T-helper 22 cell (primary cell): Measurements from ENCODE around the gene POU6F2.
"Not testable (repeated sequence)": the region's sequence is repeated elsewhere in the genome, so short reads cannot be mapped to it uniquely, and the experiment has no call there.

ENCODE experiments used
- DNase-seq: peaks from one replicate; pipeline ENCODE4 v3.0.0-alpha.2; 2020; ENCODE audit warnings: low read depth

Gene POU6F2

DNA sequence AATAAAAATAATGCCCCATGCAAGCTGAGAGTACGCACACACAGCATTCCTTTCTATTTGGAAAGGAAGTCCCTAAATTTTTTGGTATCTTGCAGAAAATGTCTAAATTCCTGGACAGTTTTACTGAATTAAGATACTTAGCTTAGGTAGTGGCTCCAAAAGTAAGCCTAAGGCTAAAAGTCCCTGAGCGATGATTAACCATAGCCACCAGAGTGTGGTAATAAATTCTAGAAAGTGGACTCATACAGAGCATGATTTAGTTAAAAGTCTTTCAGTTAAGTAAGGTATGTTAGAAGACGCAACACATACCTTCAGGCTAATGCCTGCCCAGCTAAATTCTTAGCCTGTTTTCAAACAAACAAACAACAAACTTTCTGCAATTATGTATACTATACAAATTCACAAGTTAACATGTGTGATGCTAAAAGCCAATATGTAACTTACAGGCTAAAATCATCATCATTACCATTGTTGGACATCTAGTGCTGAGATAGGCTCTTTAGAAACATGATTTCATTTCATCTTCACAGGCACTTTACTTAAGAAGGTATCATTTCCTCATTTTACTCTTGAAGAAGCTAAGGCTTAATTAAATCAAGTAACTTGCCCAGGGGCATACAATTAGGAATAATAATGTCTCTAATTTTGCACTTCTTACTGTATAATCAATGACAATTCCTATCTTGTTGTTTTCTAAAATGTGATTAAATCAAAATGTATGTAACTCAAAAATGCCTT lies 327.1 kb downstream of the POU6F2 start:
- no peak for DNase-seq

DNA sequence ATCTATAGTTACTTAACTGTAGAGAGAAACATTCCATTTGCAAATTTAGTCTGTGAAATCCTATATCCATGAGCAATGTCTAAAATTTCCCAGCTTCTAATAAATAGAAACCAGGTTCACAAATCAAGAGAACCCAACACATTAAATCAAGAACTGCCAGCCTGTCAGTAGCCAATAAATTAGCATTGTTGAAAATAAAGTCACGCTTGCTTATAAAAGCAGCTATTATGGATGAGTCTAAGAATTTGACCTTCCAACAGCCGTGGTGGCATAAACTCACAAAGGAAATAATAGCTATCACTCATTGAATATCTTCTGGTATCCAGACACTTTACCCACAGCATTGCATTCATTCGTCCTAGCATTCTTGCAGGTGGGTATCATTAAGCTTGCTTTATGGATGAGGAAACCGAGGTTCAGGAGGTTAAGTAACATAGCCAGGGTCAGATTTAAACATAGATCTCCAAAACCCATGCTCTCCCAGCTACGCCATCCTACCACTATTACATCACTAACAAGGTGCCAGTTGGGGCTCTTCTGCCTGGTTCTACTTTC lies 328.4 kb downstream of the POU6F2 start:
- DNase-seq = no peak

DNA sequence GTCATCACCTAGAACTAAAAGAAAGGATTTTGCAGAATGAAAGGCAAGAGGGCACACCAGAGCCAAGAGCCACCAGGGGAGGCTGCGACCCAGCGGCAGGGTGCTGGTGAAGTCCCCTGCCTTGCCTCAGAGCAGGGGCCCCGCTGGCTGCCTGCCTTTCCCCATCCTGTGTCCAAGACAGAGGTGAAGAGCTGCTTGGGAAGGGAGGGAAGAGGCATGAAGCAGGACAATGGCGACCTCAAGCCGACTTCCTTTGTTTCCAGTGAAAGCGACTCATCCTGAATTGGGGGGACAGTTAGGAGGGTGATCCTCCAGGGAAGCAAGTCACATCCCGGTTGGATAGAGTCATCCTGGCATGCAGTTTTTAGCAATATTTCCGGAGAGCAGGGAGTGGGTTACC lies 333.0 kb downstream of the POU6F2 start:
- DNase-seq = no peak

DNA sequence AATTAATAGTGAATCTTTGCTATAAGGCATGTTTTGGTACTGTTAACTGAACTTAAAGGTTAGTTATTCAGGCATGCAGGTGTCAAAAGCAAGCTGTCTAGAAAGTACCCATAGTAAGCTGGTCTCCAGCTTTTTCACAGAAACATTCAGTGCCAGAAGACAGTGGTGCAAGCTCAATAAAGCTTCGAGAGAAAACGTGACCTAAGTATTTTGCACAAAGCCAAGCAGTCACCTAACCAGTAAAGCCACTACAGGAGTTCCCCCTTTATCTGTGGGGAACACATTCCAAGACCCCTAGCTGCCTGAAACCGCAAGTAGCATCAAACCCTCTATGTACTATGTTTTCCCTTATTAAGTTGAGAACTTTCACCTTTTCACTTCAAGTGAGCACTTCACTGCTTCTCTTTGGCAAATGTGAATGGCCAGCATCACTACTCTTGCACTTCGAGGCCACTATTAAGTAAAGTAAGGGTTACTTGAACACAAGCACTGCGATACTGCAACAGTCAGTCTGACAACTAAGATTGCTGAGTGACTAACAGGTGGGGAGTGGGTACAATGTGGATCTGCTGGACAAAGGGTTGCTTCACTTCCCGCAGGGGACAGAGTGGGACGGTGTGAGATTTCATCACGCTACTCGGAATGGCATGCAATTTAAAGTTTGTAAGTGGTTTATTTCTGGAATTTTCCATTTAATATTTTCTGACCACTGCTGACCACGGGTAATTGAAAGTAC lies 334.7 kb downstream of the POU6F2 start:
- DNase-seq = no peak

DNA sequence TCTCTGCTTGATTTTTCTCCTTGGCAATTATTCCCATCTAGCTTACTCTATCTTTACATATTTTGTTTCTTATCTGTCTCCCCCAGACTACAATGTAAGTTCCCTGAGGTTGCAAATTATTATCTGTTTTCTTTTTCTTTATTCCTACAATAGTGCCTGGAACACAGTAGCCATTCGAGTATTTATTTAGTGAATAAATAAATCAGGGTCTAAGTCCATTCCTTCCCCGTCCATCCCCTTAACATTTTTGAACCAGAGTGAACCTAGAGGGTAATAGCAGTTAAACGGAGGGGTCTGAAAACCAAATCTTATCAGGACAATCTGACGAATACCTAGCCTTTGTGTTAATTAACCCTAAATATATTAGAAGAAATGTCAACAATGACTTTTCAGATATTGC lies 335.7 kb downstream of the POU6F2 start:
- DNase-seq = no peak

DNA sequence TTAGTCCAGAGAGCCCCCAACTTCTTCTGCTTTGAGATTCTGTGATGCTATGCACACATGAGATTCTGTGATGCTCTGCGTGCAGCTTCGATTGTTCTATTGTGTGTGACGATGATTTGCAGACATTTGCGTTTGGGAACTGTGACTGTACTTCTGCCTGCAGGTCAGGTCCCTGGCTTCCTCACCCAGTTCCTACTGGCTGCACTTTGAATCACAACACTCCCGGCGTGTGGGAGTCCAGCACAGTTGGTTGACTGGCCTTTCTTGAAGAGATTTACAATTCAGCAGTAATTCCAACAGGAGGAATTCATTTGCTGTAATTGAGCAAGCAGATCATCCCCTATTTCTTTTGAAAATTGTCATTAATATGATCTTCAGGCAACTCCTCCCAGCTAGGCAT lies 336.3 kb downstream of the POU6F2 start:
- no peak for DNase-seq

DNA sequence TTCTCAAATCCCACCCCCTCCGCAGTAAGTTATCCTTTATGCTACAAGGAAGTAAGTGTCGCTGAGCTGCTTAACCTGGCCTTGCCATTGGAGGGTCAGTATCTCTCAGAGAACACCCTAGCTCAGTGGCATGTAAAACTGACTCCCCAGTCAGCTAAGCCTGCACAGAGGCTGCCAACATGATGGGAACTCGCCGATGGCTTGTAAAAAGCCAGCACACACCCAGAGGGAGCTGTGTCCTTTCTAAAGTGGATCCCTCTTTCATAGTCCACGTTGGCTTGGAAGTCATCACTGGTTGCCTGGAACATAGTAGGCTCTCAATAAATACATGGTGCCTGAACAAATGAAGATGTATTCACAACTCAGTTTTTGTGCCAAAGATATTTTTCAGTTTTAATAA lies 339.4 kb downstream of the POU6F2 start:
- DNase-seq = no peak

DNA sequence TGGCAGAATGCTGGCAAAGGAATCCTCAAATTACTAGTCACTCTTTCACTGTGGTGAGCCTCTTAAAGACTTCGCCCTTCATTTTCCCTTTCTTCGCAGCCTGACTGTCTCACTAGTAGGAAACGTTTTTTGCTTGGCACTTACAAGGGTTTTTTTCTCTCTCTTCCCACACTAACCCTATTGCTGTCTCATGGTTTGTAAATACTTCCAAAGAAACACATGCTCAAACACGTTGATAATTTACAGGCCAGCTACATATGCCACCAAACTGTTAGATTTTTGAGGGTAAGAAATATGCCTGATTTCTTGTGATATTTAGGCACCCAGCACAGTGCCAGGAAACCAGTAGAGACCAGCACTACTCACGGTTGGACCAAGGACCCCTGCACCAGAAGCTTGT lies 340.2 kb downstream of the POU6F2 start:
- DNase-seq = no peak

DNA sequence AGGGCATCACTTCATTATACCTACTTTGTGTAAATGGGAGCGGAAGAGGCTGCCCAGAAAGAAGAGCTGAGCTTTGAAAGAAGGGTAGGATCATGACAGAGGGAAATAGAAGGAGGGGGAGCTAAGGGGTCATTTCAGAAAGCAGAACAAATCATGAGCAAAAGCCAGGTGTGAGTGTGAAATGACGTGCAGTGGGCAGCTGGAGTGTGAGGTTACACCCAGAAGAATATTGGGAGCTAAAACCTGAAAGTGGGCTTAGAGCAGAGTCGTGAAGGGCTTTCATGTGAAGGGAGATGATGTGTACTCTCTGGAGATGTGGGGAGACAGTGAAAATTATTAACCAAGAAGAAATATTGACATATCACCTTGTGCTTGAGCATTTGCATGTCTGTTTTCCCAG lies 343.5 kb downstream of the POU6F2 start:
- no peak for DNase-seq

DNA sequence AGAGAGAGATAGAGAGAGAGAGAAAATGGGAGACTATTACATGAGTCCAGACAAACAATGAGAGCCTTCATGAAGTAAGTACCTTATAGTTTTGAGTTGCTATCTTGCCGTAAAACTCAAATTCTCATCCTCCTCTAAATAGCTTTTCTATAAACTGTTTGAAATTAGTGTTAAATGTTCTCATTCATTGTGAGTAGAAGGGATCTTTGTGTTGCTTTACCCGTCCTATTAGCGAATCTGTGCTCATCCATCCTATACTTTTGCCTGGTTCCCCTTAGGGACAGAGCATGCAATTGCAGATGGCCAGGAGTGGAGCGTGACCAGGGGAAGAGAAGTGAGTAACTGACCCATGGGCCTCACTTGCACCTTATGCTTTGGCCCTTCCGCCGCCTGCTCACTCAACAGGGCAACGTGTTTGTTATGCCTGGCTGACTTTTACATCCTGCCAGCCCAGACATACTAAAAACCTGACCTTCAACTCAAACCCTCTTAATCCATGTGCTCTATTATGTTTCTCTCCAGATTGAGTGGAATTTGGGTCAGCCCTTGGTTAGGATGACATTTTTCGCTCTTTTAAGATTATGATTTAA lies 344.3 kb downstream of the POU6F2 start:
- DNase-seq = no peak

DNA sequence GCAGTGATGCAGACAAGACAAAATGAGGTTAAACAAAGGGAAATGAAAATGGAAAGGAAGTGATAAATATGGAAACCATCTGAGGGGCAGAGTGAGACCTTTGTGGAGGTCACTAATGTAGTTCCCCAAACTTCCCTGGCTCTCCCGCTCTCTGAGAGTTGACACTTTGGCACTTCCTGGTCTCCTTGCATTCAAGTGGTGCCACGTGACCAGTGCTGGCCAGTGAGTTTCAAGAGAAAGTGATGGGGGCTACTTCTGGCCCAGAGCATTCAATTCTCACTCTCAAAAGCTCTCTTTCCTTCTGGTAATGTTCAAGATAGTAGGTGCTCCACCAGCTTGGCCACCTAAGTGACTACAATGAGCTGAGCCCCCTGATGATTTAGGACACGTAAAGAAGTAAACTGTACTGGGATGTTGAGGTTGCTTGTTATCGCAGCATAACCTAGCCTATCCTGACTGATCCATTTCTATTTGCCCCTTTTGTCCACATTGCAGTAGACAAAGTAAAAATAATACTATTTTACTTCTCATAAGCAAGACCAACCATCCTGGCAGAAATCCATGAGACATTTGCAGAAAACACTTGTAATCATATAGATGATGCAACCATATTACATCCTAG lies 346.5 kb downstream of the POU6F2 start:
- DNase-seq = no peak

DNA sequence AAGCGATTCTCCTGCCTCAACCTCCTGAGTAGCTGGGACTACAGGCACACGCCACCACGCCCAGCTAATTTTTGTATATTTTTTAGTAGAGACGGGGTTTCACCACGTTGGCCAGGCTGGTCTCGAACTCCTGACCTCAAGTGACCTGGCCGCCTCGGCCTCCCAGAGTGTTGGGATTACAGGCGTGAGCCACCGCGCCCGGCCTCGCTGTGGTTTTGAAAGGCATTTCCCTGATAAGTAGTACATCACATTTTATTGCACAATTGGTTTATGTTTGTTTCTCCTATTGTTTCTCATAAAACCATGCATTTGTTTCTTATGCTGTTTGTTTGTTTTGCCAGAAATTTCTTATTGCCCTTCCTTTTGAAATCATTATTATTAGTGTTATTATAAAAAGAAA lies 353.9 kb downstream of the POU6F2 start:
- not testable (repeated sequence) for DNase-seq

DNA sequence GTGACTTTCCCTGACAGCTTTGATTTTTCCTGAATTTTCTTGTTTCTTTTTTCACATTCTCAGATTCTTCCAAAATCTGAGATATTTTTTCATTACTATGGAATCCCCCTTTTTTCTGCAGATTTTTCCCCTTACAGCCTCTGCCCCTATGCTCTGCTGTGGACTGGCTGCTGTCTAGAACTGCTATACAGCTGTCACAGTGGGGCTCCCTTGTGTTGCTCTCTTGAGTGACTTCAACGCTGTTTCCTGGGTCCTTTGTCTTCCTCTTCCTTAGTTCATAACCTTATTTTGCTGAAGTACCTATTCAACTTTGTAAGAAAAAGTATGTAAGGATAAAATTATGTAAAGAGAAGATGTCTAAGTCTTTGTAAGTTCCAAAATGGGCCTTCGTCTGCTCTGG lies 354.4 kb downstream of the POU6F2 start:
- no peak for DNase-seq

DNA sequence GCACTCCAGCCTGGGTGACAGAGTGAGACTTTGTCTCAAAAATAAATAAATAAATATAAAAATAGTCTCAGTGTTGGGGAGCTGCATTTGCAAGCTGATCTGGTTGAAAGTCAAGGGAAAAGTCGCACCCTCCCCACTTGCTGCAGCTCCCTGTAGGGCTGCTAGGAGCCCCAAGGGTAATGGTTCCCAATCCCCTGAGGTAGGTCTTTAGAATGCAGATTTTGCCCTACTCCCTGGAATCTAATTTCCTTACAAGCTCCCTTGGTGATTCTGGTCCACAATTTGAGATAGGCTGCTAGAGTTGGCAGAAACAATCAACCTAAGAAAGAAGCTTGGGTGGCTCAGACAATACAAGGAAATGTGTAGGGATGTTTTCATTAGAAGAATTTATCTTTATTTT lies 356.0 kb downstream of the POU6F2 start:
- no peak for DNase-seq

DNA sequence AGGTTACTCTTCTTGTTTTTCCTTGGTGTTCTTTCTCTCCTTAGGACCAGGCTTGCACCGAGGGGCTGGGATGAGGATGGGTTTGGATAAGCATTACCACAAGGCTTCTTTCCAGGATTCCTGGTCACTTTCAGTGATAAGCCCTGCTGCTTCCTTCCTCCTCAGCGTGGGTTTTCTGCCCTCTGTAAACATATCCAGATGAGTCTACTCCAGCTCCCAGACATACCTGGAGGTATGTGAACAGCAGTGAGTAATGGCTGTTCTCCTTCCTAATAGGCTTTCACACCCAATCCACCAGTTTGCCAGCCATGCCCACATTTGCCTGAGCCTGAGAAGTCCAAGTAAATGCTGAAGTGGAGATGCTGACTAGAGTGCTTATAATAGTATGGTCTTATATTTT lies 358.7 kb downstream of the POU6F2 start:
- DNase-seq = no peak

DNA sequence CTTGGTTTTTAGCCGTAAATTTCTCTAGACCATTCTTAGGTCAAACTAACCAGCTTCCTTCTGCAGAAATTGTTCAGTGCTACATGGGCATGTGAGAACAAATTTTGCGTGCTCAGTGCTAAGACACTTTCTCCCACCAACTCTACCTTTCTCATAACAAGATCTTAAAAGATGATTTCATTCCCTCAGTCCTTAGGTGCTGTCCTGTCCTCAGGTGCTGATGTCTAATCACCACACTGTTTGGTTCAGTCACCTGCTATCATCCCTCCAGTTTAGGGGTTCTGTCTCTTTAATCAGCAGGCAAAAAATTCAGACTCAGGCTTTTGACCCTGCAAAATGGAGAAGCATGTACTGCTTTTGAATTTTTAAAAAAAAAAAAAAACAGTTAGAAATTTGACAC lies 361.0 kb downstream of the POU6F2 start:
- DNase-seq = no peak

DNA sequence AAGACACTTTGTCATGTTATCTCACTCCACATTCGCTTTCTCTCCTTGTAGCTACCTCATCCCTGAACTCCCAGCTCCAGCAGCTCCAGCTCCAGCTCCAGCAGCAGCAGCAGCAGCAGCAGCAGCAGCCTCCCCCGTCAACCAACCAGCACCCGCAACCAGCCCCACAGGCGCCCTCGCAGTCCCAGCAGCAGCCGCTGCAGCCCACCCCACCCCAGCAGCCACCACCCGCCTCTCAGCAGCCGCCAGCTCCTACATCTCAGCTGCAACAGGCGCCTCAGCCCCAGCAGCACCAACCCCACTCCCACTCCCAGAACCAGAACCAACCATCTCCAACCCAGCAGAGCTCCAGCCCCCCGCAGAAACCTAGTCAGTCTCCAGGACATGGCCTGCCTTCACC lies 361.9 kb downstream of the POU6F2 start:
- no peak for DNase-seq

DNA sequence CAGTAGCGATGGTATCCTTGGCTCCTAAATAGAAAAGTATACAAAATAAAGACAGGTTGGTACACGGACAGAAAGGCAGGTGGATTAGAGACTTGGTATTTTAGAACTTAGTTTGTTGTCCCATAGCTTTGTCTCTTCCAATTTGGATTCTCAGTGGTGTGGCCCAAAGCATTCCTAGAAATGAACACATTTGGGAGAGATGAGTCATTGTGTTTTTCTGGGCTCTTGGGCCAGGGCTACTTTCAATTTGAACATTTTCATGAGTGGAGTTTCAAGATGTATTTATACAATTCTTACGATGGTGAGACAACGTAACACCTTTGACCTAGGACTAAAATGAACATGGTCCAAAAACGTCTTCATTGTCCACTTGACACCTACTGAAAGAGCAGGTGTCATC lies 363.4 kb downstream of the POU6F2 start:
- no peak for DNase-seq

DNA sequence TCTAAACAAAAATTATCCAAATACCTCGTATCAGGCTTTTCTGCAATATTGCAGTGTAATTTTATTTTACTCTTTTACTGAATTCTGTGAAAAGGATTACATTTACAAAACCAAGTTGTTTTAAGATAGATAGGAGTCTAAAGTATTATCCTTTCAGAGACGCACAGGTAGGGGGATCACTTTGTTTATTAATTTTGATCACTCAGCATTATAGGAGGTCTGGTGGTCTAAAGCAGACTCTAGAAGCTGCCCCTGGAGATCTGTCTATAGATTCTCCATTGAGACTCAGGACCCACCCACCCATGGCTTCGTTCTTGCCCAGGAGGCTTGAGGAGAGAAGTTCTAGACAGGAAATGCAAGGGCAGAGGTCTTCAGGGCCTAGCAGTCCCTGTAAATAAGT lies 365.1 kb downstream of the POU6F2 start:
- no peak for DNase-seq

DNA sequence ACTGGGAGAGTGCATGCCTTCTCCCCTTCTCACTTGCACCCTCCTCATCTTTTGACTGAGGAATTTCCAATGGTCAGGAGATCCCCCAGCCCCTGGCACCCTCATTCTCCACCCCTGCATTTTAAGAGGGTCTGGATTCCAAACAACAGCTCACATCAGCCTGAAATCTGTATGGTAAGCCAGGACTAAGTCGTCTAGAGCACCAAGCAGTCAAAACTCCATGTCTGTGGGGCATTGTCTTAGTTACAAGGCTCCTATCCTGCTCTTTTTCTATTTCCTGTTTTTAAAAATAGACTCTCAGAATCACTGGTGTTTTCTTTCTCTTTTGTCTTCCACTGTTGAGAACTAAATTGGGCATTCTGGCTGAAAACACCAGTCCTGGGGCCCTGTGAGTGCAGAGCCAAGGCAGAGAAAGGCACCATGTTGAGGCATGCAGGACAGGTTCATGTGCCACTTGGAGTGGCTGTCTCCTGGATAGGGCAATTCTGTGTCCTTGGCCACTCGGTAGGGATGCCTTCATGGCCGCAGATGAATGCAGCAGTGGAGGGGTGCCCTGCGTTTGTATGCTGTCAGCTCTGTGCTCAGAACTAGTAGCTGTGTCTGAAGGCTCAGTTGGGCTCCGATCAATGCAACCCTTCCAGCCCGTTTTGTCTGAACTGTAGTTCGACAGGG lies 371.9 kb downstream of the POU6F2 start:
- no peak for DNase-seq

DNA sequence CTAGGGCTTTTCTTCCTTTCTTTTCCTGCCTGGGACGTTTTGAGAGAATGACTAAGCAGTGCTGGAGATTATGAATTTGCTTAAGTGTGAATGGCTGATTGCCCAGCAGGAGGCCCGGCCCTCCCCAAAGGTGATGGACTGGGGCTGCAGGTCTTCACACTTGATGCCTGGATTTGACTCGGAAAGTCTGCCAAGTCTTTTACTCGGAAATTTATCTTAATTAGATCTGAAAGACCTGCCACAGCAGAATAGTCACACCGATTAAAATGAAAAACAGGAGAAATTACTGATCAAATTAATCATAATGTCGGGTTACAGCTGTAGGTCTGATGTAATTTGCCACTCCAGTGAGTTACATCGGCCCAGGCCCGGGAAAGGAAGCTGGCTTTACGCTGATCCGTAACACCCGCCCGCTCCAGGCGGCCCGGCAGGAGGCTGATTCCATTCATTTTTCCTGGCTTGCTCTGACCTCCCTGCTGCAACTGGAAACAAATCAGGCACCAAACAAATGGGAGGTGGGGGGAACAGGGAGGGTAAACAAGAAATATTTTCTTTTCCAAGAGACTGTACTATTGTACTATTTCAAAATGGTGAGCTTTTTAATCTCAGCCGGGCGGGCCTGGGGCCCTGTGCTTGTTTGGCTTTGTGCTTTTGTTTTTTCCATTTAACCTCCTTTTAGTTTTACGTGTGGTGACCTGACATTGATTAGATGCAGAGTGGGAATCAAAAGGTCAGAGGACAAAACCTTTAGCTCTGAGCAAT lies 376.1 kb downstream of the POU6F2 start:
- no peak for DNase-seq
